Muscle layer of duodenum (tissue), 2 donors: ENCODE data around the gene HNRNPD.
A peak's percentile ranks its signal among the peaks of the same experiment; 100 is the strongest.
"Not testable (repeated sequence)": the region's sequence is repeated elsewhere in the genome, so short reads cannot be mapped to it uniquely, and the experiment has no call there.

Experiments
- H3K27ac ChIP-seq: one replicate; pipeline ENCODE4 v1.7.0; 2013; ENCODE audit warnings: mild to moderate bottlenecking, low read length
- H3K27me3 ChIP-seq: one replicate; pipeline ENCODE4 v1.7.0; 2013; ENCODE audit warnings: low read depth, mild to moderate bottlenecking, control low read depth, low read length
- H3K36me3 ChIP-seq, 2 donors: one replicate each; pipeline ENCODE4 v1.7.0; 2013; ENCODE audit warnings: low read length in 2 of 2, control low read depth in 1 of 2, mild to moderate bottlenecking in 1 of 2; ENCODE audit not compliant: insufficient read depth in 2 of 2, control insufficient read depth in 1 of 2
- H3K4me1 ChIP-seq, 2 donors: one replicate each; pipeline ENCODE4 v1.7.0; 2013; ENCODE audit warnings: low read length in 2 of 2, mild to moderate bottlenecking in 2 of 2, control low read depth in 1 of 2, moderate library complexity in 1 of 2; ENCODE audit not compliant: insufficient read depth in 2 of 2, control insufficient read depth in 1 of 2
- H3K4me3 ChIP-seq, 2 donors: one replicate each; pipeline ENCODE4 v1.7.0; 2013; ENCODE audit warnings: low read length in 2 of 2, low read depth in 1 of 2, mild to moderate bottlenecking in 1 of 2
- H3K9me3 ChIP-seq, 2 donors: one replicate each; pipeline ENCODE4 v1.7.0; 2013; ENCODE audit warnings: low read length in 2 of 2, control low read depth in 1 of 2, mild to moderate bottlenecking in 1 of 2; ENCODE audit not compliant: control insufficient read depth in 1 of 2
- donor health status: healthy.

The HNRNPD gene, protein sequence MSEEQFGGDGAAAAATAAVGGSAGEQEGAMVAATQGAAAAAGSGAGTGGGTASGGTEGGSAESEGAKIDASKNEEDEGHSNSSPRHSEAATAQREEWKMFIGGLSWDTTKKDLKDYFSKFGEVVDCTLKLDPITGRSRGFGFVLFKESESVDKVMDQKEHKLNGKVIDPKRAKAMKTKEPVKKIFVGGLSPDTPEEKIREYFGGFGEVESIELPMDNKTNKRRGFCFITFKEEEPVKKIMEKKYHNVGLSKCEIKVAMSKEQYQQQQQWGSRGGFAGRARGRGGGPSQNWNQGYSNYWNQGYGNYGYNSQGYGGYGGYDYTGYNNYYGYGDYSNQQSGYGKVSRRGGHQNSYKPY

DNA sequence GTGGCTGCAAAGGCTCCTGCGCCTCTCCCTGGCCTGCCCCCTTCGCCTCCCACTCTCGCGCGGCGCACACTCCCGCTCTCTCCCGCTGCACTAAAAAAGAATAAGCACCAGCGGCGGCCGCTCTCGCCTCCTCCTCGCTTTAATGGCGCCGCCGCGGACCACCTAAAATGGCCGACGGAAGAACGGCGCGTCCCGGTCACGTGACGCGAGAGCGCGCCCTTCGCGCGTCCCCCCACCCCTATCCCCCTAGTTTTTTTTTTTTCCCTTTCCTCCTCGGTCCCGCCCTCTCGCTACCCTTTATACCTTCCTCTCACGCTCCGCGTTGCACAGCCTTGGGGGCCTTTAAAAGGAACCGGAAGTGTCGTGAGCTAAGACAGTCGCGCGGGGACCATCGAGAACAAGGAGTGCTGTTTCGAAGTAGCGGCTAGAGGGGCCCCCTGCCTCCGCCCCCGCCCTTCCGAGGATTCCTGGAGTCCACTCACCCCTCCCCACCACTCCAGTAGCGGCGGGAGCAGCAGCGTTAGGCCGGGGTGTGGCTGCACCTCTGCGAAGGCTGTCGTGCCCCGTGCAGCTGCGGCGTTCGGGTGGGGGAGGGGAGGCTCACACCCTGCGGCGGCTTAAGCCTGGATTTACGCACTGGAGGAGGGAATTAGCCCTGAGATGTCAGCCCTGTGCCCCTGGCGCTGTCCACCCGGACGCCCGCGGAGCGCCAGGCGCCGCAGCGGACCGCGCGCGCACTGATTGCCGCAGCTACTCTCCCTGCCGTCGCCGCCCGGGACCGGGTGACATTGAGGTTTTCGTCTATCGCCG, at the start of gene HNRNPD:
HNRNPD (minus strand) TSS at position 176 of the 810 bp plus-strand sequence. CDS start 313 bp downstream, outside the sequence.
- Histone ChIP-seq H3K27ac (peak within 1 kb of the TSS; percentile 90), H3K9me3 (no peaks in the 10 kb centered on the region), H3K4me1 (peaks cover 17 to 28% of the 10 kb centered on the region in 2 donors), H3K27me3 (no peaks in the 10 kb centered on the region), H3K36me3 (peaks cover 0 to 6% of the 10 kb centered on the region in 2 donors), H3K4me3 (peak within 1 kb of the TSS; percentile 85 to 100)

GRCh38 chr4:82422616-82423015, 48.8 kb upstream of the HNRNPD start:
- H3K9me3 ChIP-seq: no peaks in the 10 kb centered on the region
- H3K27ac ChIP-seq: no peak overlapping the region
- H3K36me3 ChIP-seq: peaks cover 38 to 40% of the 10 kb centered on the region in 2 donors
- no peaks in the 10 kb centered on the region for H3K27me3 ChIP-seq
- no peak overlapping the region for H3K4me3 ChIP-seq
- H3K4me1 ChIP-seq: peaks cover 5 to 21% of the 10 kb centered on the region in 2 donors

DNA sequence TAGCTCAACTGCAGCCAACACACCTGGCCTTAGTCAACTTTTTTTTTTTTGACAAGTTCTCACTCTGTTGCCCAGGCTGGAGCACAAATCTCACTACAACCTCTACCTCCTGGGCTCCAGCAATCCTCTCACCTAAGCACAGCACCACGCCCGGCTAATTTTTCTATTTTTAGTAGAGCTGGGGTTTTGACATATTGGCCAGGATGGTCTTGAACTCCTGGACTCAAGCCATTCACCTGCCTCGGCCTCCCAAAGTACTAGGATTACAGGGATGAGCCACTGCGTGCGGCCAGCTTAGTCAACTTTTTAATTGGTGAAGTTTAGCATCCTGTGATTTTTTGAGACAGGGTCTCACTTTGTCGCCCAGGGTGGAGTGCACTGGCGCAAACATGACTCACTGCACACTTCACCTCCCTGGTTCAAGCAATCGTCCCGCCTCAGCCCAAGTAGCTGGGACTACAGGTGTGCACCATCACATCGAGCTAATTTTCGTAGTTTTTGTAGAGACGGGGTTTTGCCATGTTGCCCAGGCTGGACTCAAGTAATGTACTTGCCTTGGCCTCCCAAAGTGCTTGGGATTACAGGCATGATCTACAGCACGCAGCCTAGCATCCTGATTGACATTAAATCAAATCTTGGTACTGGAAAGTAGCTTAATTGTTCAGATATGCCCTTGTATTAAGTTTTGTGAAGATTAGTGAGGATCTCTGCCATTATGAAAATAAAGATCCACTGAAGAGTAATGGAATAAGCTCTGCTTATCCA, 48.2 kb upstream of the HNRNPD start:
- Histone ChIP-seq H3K27ac (no peak overlapping the region), H3K9me3 (no peaks in the 10 kb centered on the region), H3K36me3 (peaks cover 37 to 38% of the 10 kb centered on the region in 2 donors), H3K4me3 (no peak overlapping the region), H3K4me1 (peaks cover 3 to 15% of the 10 kb centered on the region in 2 donors), H3K27me3 (no peaks in the 10 kb centered on the region)

- Histone ChIP-seq H3K27ac (no peak overlapping the region), H3K27me3 (no peaks in the 10 kb centered on the region), H3K36me3 (peaks cover 18% of the 10 kb centered on the region in 2 donors), H3K9me3 (no peaks in the 10 kb centered on the region), H3K4me1 (no peaks in the 10 kb centered on the region), H3K4me3 (no peak overlapping the region)
Measured at GRCh38 chr4:82419451-82419850, 45.7 kb upstream of the HNRNPD start.

- no peak overlapping the region for H3K4me3 ChIP-seq
- H3K27ac ChIP-seq: no peak overlapping the region
- H3K27me3 ChIP-seq: no peaks in the 10 kb centered on the region
- no peaks in the 10 kb centered on the region for H3K36me3 ChIP-seq
- no peaks in the 10 kb centered on the region for H3K4me1 ChIP-seq
- H3K9me3 ChIP-seq: no peaks in the 10 kb centered on the region
Measured at GRCh38 chr4:82415922-82416365, 42.2 kb upstream of the HNRNPD start.

- H3K27me3 ChIP-seq, H3K9me3 ChIP-seq, H3K36me3 ChIP-seq, H3K4me3 ChIP-seq, H3K4me1 ChIP-seq, H3K27ac ChIP-seq: not testable (repeated sequence)
Measured at GRCh38 chr4:82415061-82415460, 41.3 kb upstream of the HNRNPD start.

DNA sequence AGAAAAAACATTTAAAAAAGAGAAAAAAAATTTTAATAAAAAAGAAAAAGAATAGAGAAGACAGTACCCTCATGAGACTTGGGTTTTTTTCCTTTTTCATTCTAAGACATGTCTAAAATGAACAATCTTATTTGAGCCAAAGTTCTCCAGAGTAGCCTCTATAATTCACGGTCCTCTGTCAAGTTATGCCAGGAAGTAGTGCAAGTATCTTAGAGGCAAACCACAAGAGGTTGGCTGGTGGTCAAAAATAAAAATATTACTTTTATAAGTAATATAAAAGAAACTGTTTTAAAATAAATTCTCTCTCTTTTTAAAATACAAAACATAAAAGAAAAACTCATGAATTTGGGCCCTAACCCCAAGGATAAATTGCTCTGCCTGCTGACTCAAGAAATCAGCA, 29.9 kb upstream of the HNRNPD start:
- no peaks in the 10 kb centered on the region for H3K9me3 ChIP-seq
- H3K36me3 ChIP-seq: no peaks in the 10 kb centered on the region
- no peaks in the 10 kb centered on the region for H3K4me1 ChIP-seq
- no peak overlapping the region for H3K27ac ChIP-seq
- H3K4me3 ChIP-seq: no peak overlapping the region
- no peaks in the 10 kb centered on the region for H3K27me3 ChIP-seq

- H3K4me3 ChIP-seq: no peak overlapping the region
- no peaks in the 10 kb centered on the region for H3K9me3 ChIP-seq
- H3K4me1 ChIP-seq: no peaks in the 10 kb centered on the region
- no peaks in the 10 kb centered on the region for H3K36me3 ChIP-seq
- H3K27me3 ChIP-seq: no peaks in the 10 kb centered on the region
- no peak overlapping the region for H3K27ac ChIP-seq
Measured at GRCh38 chr4:82402196-82402775, 28.5 kb upstream of the HNRNPD start.

GRCh38 chr4:82401600-82401999, 27.8 kb upstream of the HNRNPD start:
- H3K36me3 ChIP-seq: no peaks in the 10 kb centered on the region
- H3K27me3 ChIP-seq: no peaks in the 10 kb centered on the region
- H3K4me3 ChIP-seq: no peak overlapping the region
- no peaks in the 10 kb centered on the region for H3K9me3 ChIP-seq
- H3K27ac ChIP-seq: no peak overlapping the region
- H3K4me1 ChIP-seq: no peaks in the 10 kb centered on the region

GRCh38 chr4:82398263-82398662, 24.5 kb upstream of the HNRNPD start:
- Histone ChIP-seq H3K4me3 (no peak overlapping the region), H3K27me3 (no peaks in the 10 kb centered on the region), H3K27ac (no peak overlapping the region), H3K9me3 (no peaks in the 10 kb centered on the region), H3K36me3 (no peaks in the 10 kb centered on the region), H3K4me1 (no peaks in the 10 kb centered on the region)

GRCh38 chr4:82397527-82397926, 23.7 kb upstream of the HNRNPD start:
- H3K4me3 ChIP-seq: no peak overlapping the region
- H3K4me1 ChIP-seq: no peaks in the 10 kb centered on the region
- no peaks in the 10 kb centered on the region for H3K36me3 ChIP-seq
- no peaks in the 10 kb centered on the region for H3K9me3 ChIP-seq
- no peak overlapping the region for H3K27ac ChIP-seq
- H3K27me3 ChIP-seq: no peaks in the 10 kb centered on the region
